CD4-positive, alpha-beta T cell (primary cell): ENCODE results near the gene IGFBP1. TPM values are rescaled to one million over a fixed set of nuclear protein-coding genes. Genes with fewer than 3 reads are reported as not detected.
A peak's percentile ranks its signal among the peaks of the same experiment; 100 is the strongest.

Experiments used
- ATAC-seq: fragments of 200-7000 bp; cut with Tn5 transposase; one replicate; pipeline ENCODE4 v1.10.0; 2022; ENCODE audit warnings: mild to moderate bottlenecking; ENCODE audit not compliant: poor library complexity
- CTCF ChIA-PET: fragments of 350-600 bp; sonication (Branson Sonifier 250); formaldehyde crosslinking; loops from one replicate; lab custom pipeline; 2021; ENCODE audit warnings: antibody characterized with exemption, inconsistent platforms; lab: Charles Lee
- POLR2A ChIA-PET: fragments of 350-600 bp; sonication (Branson Sonifier 250); formaldehyde crosslinking; loops from one replicate; lab custom pipeline; 2021; ENCODE audit warnings: antibody characterized with exemption, inconsistent platforms; lab: Charles Lee
- DNase-seq, 14 experiments: peaks; one replicate each; pipeline ENCODE4 v3.0.0-alpha.2; 2013 to 2020; ENCODE audit warnings: mixed read lengths in 2 of 14
- H3K27ac ChIP-seq, 2 donors: one replicate each; pipeline versions ENCODE4 v1.5.1 to v1.7.0; 2013; ENCODE audit warnings: low read length in 2 of 2, low read depth in 1 of 2, mild to moderate bottlenecking in 1 of 2
- H3K27me3 ChIP-seq, 2 experiments: 1 replicate in 1 of 2; 2 replicates in 1 of 2; pipeline versions ENCODE4 v1.6.1 to v1.7.0; 2013; ENCODE audit warnings: low read length in 2 of 2, control low read depth in 1 of 2, mild to moderate bottlenecking in 1 of 2, moderate library complexity in 1 of 2; ENCODE audit not compliant: insufficient read depth in 2 of 2, control insufficient read depth in 1 of 2
- H3K36me3 ChIP-seq: one replicate; pipeline ENCODE4 v1.6.1; 2013; ENCODE audit warnings: low read length, control low read depth; ENCODE audit not compliant: insufficient read depth
- H3K4me1 ChIP-seq: one replicate; pipeline ENCODE4 v1.6.1; 2013; ENCODE audit warnings: low read length, control low read depth; ENCODE audit not compliant: insufficient read depth
- H3K4me3 ChIP-seq: one replicate; pipeline ENCODE4 v1.5.1; 2013; ENCODE audit warnings: mild to moderate bottlenecking, low read length, moderate library complexity
- H3K9me3 ChIP-seq, 2 experiments: 1 replicate in 1 of 2; 2 replicates in 1 of 2; pipeline versions ENCODE4 v1.6.1 to v1.7.0; 2013; ENCODE audit warnings: low read length in 2 of 2, mild to moderate bottlenecking in 2 of 2, control low read depth in 1 of 2, moderate library complexity in 1 of 2; ENCODE audit not compliant: control insufficient read depth in 1 of 2, insufficient read depth in 1 of 2
- H3K27ac Mint-ChIP-seq: one replicate; pipeline ENCODE4 v1.8.0; 2020; ENCODE audit warnings: mixed read lengths
- H3K27me3 Mint-ChIP-seq: one replicate; pipeline ENCODE4 v1.8.0; 2021; ENCODE audit warnings: mixed read lengths
- H3K36me3 Mint-ChIP-seq: one replicate; pipeline ENCODE4 v1.8.0; 2021; ENCODE audit warnings: low read depth, mixed read lengths
- H3K4me1 Mint-ChIP-seq: one replicate; pipeline ENCODE4 v1.8.0; 2021; ENCODE audit warnings: low read depth, mixed read lengths
- H3K4me3 Mint-ChIP-seq: one replicate; pipeline ENCODE4 v1.8.0; 2020; ENCODE audit warnings: mild to moderate bottlenecking, mixed read lengths
- H3K9me3 Mint-ChIP-seq: one replicate; pipeline ENCODE4 v1.8.0; 2020; ENCODE audit warnings: mixed read lengths
- CTCF ChIP-seq: fragments of 200-600 bp; IDR thresholded peaks from one replicate; pipeline ENCODE4 v1.8.0; 2022; ENCODE audit warnings: antibody characterized with exemption, mild to moderate bottlenecking
- intact Hi-C, 2 experiments: fragments of 100-400 bp; cut with DNase I in 1 of 2; cut with micrococcal nuclease in 1 of 2; formaldehyde crosslinking; loops; one replicate each; pipeline versions ENCODE4 v1.15.1 to v1.9.0; 2023 to 2025; cut with DNase I, micrococcal nuclease
- total RNA-seq, 174 experiments: library from RNA in 2 of 174; stranded (reverse) in 2 of 174; gene quantifications; one replicate each; pipeline ENCODE4 v1.2.3 and lab custom pipeline; 2021 to 2026

IGFBP1 gene
- total RNA-seq, 2 experiments from 2014 or later, result not detected

- no peaks in the 10 kb centered on the region for H3K4me1 Mint-ChIP-seq
- H3K27me3 Mint-ChIP-seq, result peaks cover 81% of the 10 kb centered on the region
- no peak for TF ChIP-seq CTCF
- no peak overlapping the region for H3K4me3 Mint-ChIP-seq
- no peaks in the 10 kb centered on the region for H3K36me3 ChIP-seq
- no peak overlapping the region for H3K4me3 ChIP-seq
- H3K36me3 Mint-ChIP-seq, result no peaks in the 10 kb centered on the region
- intact Hi-C loops, result loop anchor here in 1 of 2 experiments (2.0 kb wide), 2 partner anchors 1198 to 1364 kb away; no protein-coding TSS in a partner anchor
- no peak for DNase-seq
- peaks cover 33 to 56% of the 10 kb centered on the region in 2 experiments for H3K27me3 ChIP-seq
- no peaks in the 10 kb centered on the region for H3K9me3 Mint-ChIP-seq
- H3K27ac ChIP-seq, result no peak overlapping the region
- no peaks in the 10 kb centered on the region for H3K9me3 ChIP-seq
- no peak overlapping the region for H3K27ac Mint-ChIP-seq
- ChIA-PET POLR2A (no interaction called here), CTCF (no interaction called here)
- no peaks in the 10 kb centered on the region for H3K4me1 ChIP-seq
- ATAC-seq, result no peak
These were observed 2.0 kb downstream of the IGFBP1 start for GRCh38 chr7:45890125-45890901.

DNA sequence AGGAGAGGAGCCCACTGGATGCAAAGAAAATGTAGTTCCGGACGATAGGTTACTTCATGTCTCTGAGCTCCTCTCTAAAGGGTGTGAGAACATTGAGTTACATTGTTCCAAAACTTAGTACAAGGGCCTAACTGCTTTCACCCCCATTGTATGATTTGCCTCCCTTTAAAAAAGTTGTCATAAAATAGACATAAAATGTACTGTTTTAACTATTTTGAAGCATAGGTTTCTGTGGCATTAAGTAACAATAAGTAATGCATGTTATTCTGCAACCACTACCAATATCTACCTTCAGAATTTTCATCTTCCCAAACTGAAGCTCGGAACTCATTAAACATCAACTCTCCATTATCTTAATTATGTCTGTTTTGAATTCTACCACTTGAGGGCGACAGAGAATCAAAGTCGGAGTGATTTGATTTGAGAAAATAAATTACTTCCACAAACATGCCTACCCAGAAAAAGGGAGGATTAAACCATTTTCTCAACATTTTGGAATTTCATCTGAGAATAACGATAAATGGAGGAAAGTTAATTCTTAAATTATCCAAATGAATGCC is 2.7 kb downstream of the IGFBP1 start:
- intact Hi-C loops, result loop anchor here in 1 of 2 experiments (2.0 kb wide), 2 partner anchors 1198 to 1364 kb away; no protein-coding TSS in a partner anchor
- no peaks in the 10 kb centered on the region for H3K4me1 Mint-ChIP-seq

More for the DNA sequence above, 2.7 kb downstream of the IGFBP1 start:
- CTCF ChIA-PET, result no interaction called here
- Histone ChIP-seq H3K9me3 (no peaks in the 10 kb centered on the region), H3K27ac (no peak overlapping the region), H3K4me3 (no peak overlapping the region), H3K4me1 (no peaks in the 10 kb centered on the region), H3K27me3 (peaks cover 31 to 59% of the 10 kb centered on the region in 2 experiments), H3K36me3 (no peaks in the 10 kb centered on the region)
- Mint-ChIP-seq H3K27me3 (peaks cover 82% of the 10 kb centered on the region), H3K9me3 (no peaks in the 10 kb centered on the region), H3K27ac (no peak overlapping the region), H3K36me3 (no peaks in the 10 kb centered on the region), H3K4me3 (no peak overlapping the region)
- TF ChIP-seq CTCF, result peak; percentile 65
- POLR2A ChIA-PET, result no interaction called here
- peak in 3 of 14 experiments; percentile 29 to 36 (median 33) for DNase-seq
- ATAC-seq, result no peak
